GM12878 (cell line): ENCODE data around the gene PGAM1. TPM values are rescaled to one million over a fixed set of nuclear protein-coding genes. Genes with fewer than 3 reads are reported as not detected.

Experiments
- ATAC-seq: fragments of 200-7000 bp; cut with Tn5 transposase; 3 replicates; pipeline ENCODE4 v1.9.1; 2020; ENCODE audit warnings: mild to moderate bottlenecking, moderate library complexity
- BruUV-seq: library from RNA; stranded (reverse); fragments of 400-500 nt; replicated peaks from 2 replicates; lab custom pipeline; 2021; lab: Mats Ljungman, UMichigan
- CTCF ChIA-PET: fragments of 300-600 bp; sonication (Branson Sonifier 250); formaldehyde crosslinking; extraction: SDS; loops from one replicate; lab custom pipeline; 2021; ENCODE audit warnings: inconsistent platforms; lab: Yijun Ruan, JAX
- POLR2A ChIA-PET: fragments of 350-600 bp; formaldehyde crosslinking; extraction: SDS; loops from one replicate; lab custom pipeline; 2021; ENCODE audit warnings: inconsistent platforms; lab: Charles Lee
- RAD21 ChIA-PET: fragments of 300-600 bp; sonication (Branson Sonifier 250); formaldehyde crosslinking; loops from one replicate; lab custom pipeline; 2023; ENCODE audit warnings: antibody characterized with exemption; ENCODE audit not compliant: unreplicated experiment; lab: Charles Lee
- SMC1A ChIA-PET: fragments of 300-600 bp; sonication (Branson Sonifier 250); formaldehyde crosslinking; loops from one replicate; lab custom pipeline; 2023; ENCODE audit not compliant: unreplicated experiment, uncharacterized antibody; lab: Charles Lee
- DNase-seq: peaks from one replicate; pipeline ENCODE4 v3.0.0-alpha.2; 2011; ENCODE audit warnings: low read depth, low spot score
- FAIRE-seq: peaks from 3 replicates; lab custom pipeline; 2011; peaks lifted over from hg19 to GRCh38; lab: Jason Lieb, UNC
- H2AFZ ChIP-seq: 2 replicates; pipeline ENCODE4 v1.6.0; 2011; ENCODE audit warnings: low read depth, low read length, control low read depth; ENCODE audit not compliant: control insufficient read depth
- H3K27ac ChIP-seq: 2 replicates; pipeline ENCODE4 v1.5.1; 2011; ENCODE audit warnings: control low read depth; ENCODE audit not compliant: control insufficient read depth, insufficient read depth
- H3K27me3 ChIP-seq, 2 experiments: replicated peaks in 1 of 2; 2 replicates each; pipeline versions ENCODE4 v1.6.0 to v1.6.1; 2011; ENCODE audit warnings: low read length in 1 of 2; ENCODE audit not compliant: control insufficient read depth in 2 of 2, insufficient read depth in 2 of 2
- H3K36me3 ChIP-seq, 2 experiments: 2 replicates each; pipeline ENCODE4 v1.5.1; 2011; ENCODE audit warnings: low read length in 1 of 2; ENCODE audit not compliant: control insufficient read depth in 2 of 2, insufficient read depth in 2 of 2
- H3K4me1 ChIP-seq: 2 replicates; pipeline ENCODE4 v1.6.1; 2011; ENCODE audit warnings: mild to moderate bottlenecking, low read length, moderate library complexity, mixed read lengths; ENCODE audit not compliant: control insufficient read depth, insufficient read depth
- H3K4me2 ChIP-seq: 2 replicates; pipeline ENCODE4 v1.6.0; 2011; ENCODE audit warnings: control low read depth; ENCODE audit not compliant: control insufficient read depth, insufficient read depth
- H3K4me3 ChIP-seq: fragments of 200-600 bp; sonication (generic); 2 replicates; pipeline ENCODE4 v1.5.1; 2016
- H3K79me2 ChIP-seq: 2 replicates; pipeline ENCODE4 v1.6.0; 2011; ENCODE audit warnings: low read length; ENCODE audit not compliant: control insufficient read depth, insufficient read depth
- H3K9ac ChIP-seq: 2 replicates; pipeline ENCODE4 v1.8.0; 2011; ENCODE audit warnings: low read length, control low read depth, mixed read lengths; ENCODE audit not compliant: control insufficient read depth, insufficient read depth
- H3K9me3 ChIP-seq: replicated peaks from 3 replicates; pipeline ENCODE4 v1.5.1; 2011; ENCODE audit warnings: mild to moderate bottlenecking, low read length; ENCODE audit not compliant: control insufficient read depth, insufficient read depth
- H4K20me1 ChIP-seq: 2 replicates; pipeline ENCODE4 v1.6.0; 2011; ENCODE audit not compliant: control insufficient read depth, insufficient read depth
- ASH2L ChIP-seq: fragments of 300-600, 200-600 bp; sonication (generic); IDR thresholded peaks from 2 replicates; pipeline ENCODE4 v1.6.1; 2017; ENCODE audit warnings: low read depth, mild to moderate bottlenecking, borderline replicate concordance
- CBFB ChIP-seq: IDR thresholded peaks from 2 replicates; pipeline ENCODE4 v1.6.1; 2016; ENCODE audit warnings: antibody characterized with exemption, low read depth
- CEBPB ChIP-seq, 2 experiments: fragments of 150-350 bp in 1 of 2; IDR thresholded peaks; 2 replicates each; pipeline ENCODE4 v1.6.1; 2012 to 2014; ENCODE audit warnings: low read depth in 2 of 2, low read length in 2 of 2, borderline replicate concordance in 1 of 2, inconsistent platforms in 1 of 2
- DPF2 ChIP-seq: fragments of 450-650 bp; IDR thresholded peaks from 2 replicates; pipeline ENCODE4 v1.6.1; 2017; ENCODE audit warnings: mild to moderate bottlenecking
- EED ChIP-seq: sonication (generic); IDR thresholded peaks from 2 replicates; pipeline ENCODE4 v1.6.1; 2016; ENCODE audit warnings: antibody characterized with exemption, low read depth
- EZH2 ChIP-seq: IDR thresholded peaks from 2 replicates; pipeline ENCODE4 v1.6.1; 2012; ENCODE audit warnings: low read depth, mild to moderate bottlenecking, control low read depth, inconsistent platforms, low read length, borderline replicate concordance; ENCODE audit not compliant: control insufficient read depth
- IRF4 ChIP-seq: IDR thresholded peaks from 2 replicates; pipeline ENCODE4 v1.6.1; 2011; ENCODE audit warnings: low read depth, low read length
- JUNB ChIP-seq: IDR thresholded peaks from 2 replicates; pipeline ENCODE4 v1.6.1; 2016; ENCODE audit warnings: antibody characterized with exemption, mild to moderate bottlenecking
- NFXL1 ChIP-seq: fragments of 450-650 bp; IDR thresholded peaks from 2 replicates; pipeline ENCODE4 v1.6.1; 2017; ENCODE audit warnings: antibody characterized with exemption, mild to moderate bottlenecking, borderline replicate concordance
- NR2C1 ChIP-seq: fragments of 450-650 bp; IDR thresholded peaks from 2 replicates; pipeline ENCODE4 v1.6.1; 2017; ENCODE audit warnings: antibody characterized with exemption, mild to moderate bottlenecking, moderate library complexity
- RBBP5 ChIP-seq: fragments of 200-600 bp; sonication (generic); conservative IDR thresholded peaks from 2 replicates; pipeline ENCODE4 v1.6.1; 2016
- RELA ChIP-seq: fragments of 450-650 bp; IDR thresholded peaks from 2 replicates; pipeline ENCODE4 v1.8.0; 2014; ENCODE audit warnings: borderline replicate concordance; ENCODE audit not compliant: partially characterized antibody
- SIX5 ChIP-seq: IDR thresholded peaks from 2 replicates; pipeline ENCODE4 v1.6.1; 2011; ENCODE audit warnings: mild to moderate bottlenecking, low read depth, low read length, moderate library complexity; ENCODE audit not compliant: severe bottlenecking
- SMAD5 ChIP-seq: IDR thresholded peaks from 2 replicates; pipeline ENCODE4 v1.6.1; 2016; ENCODE audit warnings: antibody characterized with exemption, low read depth
- SMARCA5 ChIP-seq: fragments of 450-650 bp; IDR thresholded peaks from 2 replicates; pipeline ENCODE4 v1.6.1; 2017; ENCODE audit warnings: mild to moderate bottlenecking
- TCF7 ChIP-seq: IDR thresholded peaks from 2 replicates; pipeline ENCODE4 v1.6.1; 2014; ENCODE audit warnings: antibody characterized with exemption, borderline replicate concordance
- YY1 ChIP-seq: IDR thresholded peaks from 2 replicates; pipeline ENCODE4 v1.6.1; 2011; ENCODE audit warnings: low read depth, mild to moderate bottlenecking, low read length
- ZBTB4 ChIP-seq: fragments of 450-650 bp; formaldehyde crosslinking; IDR thresholded peaks from 2 replicates; pipeline ENCODE4 v1.4.0; 2022; ENCODE audit warnings: mild to moderate bottlenecking, moderate library complexity
- ZNF687 ChIP-seq: fragments of 450-650 bp; IDR thresholded peaks from 2 replicates; pipeline ENCODE4 v1.6.1; 2017; ENCODE audit warnings: mild to moderate bottlenecking, moderate library complexity
- ZZZ3 ChIP-seq: IDR thresholded peaks from 2 replicates; pipeline ENCODE4 v1.6.1; 2011; ENCODE audit warnings: low read depth; ENCODE audit not compliant: control insufficient read depth, insufficient read length
- WGBS: methylation state at CpG from one replicate; pipeline ENCODE4 v1.1.6; 2016; ENCODE audit warnings: low lambda C conversion rate; ENCODE audit not compliant: insufficient replicate concordance, insufficient coverage; ENCODE audit errors: missing lambda C conversion rate; 5-methylcytosine and 5-hydroxymethylcytosine counted together
- in situ Hi-C: fragments of 300-500 bp; cut with MboI; formaldehyde crosslinking; loops from 9 replicates; pipeline ENCODE4 v1.14.3; 2018; ENCODE audit warnings: mixed read lengths
- intact Hi-C: fragments of 100-400 bp; cut with micrococcal nuclease; formaldehyde crosslinking; loops from one replicate; pipeline ENCODE4 v1.14.2; 2022; ENCODE audit not compliant: unreplicated experiment
- polyA plus RNA-seq, 11 experiments: library from polyadenylated mRNA; depleted of rRNA in 4 of 11; unstranded in 6 of 11; stranded (reverse) in 5 of 11; fragments of >200 nt; fragmentation: Nextera tagmentation in 4 of 11; fragmentation: Illumina TruSeq in 1 of 11; extraction: Ambion mirVana in 4 of 11; extraction: Trizol in 1 of 11; gene quantifications; 1 replicate in 1 of 11; 2 replicates in 10 of 11; pipeline versions ENCODE4 v1.2.1 to v1.2.3, GENCODE V29; 2011 to 2016; ENCODE audit warnings: inconsistent platforms in 2 of 11, missing spikeins in 2 of 11, low read depth in 1 of 11
- total RNA-seq, 4 experiments: library from RNA; depleted of rRNA in 3 of 4; stranded (reverse); fragments of >200 nt in 3 of 4; fragmentation: Illumina TruSeq in 1 of 4; extraction: Trizol in 1 of 4; gene quantifications; 2 replicates each; pipeline versions ENCODE4 v1.2.1 to v1.2.3, GENCODE V29; 2013 to 2021

Gene PGAM1
- total and polyA plus RNA-seq, 10 of the 15 experiments (the other 5 are each of a cell fraction or from before 2014, with no cell fraction given): 115 to 1,362 (median 744) TPM

- Histone ChIP-seq H3K9ac (no peak overlapping the region), H3K79me2 (no peaks in the 10 kb centered on the region), H4K20me1 (no peaks in the 10 kb centered on the region), H3K27me3 (no peaks in the 10 kb centered on the region), H3K4me2 (no peak overlapping the region), H3K4me1 (no peaks in the 10 kb centered on the region), H3K9me3 (no peaks in the 10 kb centered on the region), H2AFZ (no peak overlapping the region), H3K27ac (no peak overlapping the region), H3K4me3 (no peak overlapping the region), H3K36me3 (peaks cover 33 to 46% of the 10 kb centered on the region in 2 experiments)
- CTCF ChIA-PET: interaction anchor here (0.8 to 5.7 kb wide), 10 partner anchors 11 to 238 kb away, joined by 3 to 34 read pairs (median 4); no protein-coding TSS in a partner anchor
- no TSS peak for BruUV-seq
- SMC1A ChIA-PET: interaction anchor here (0.6 to 2.1 kb wide), 3 partner anchors 90 to 185 kb away, joined by 3 to 6 read pairs (median 3); no protein-coding TSS in a partner anchor
- no peak for TF ChIP-seq SIX5
- no peak for TF ChIP-seq NFXL1
- TF ChIP-seq ZBTB4 (CRISPR knock-in tag): no peak
- TF ChIP-seq YY1: no peak
- no peak for TF ChIP-seq JUNB
- no peak for TF ChIP-seq EED
- TF ChIP-seq CEBPB (IDR thresholded peaks at IDR 0.05; ENCODE audit: borderline replicate concordance in 1 of 2, low read depth in 2 of 2, low read length in 2 of 2): no peak
- no peak for TF ChIP-seq EZH2
- TF ChIP-seq TCF7: no peak
- TF ChIP-seq CBFB: no peak
- no peak for TF ChIP-seq RBBP5
- TF ChIP-seq SMAD5: no peak
- no peak for TF ChIP-seq ZZZ3
- no peak for TF ChIP-seq ASH2L
- no peak for TF ChIP-seq IRF4
- TF ChIP-seq RELA: no peak
- no peak for TF ChIP-seq ZNF687
- TF ChIP-seq NR2C1: no peak
- TF ChIP-seq DPF2: no peak
- no peak for TF ChIP-seq SMARCA5
- intact Hi-C loops: loop anchor here (5.0 kb wide), 1 partner anchor 148 kb away; no protein-coding TSS in a partner anchor
- in situ Hi-C loops: no loop called here
- ATAC-seq: no peak; the same call in 2 of the 3 replicates
- 50% methylated on average over 1 of the region's 1 CpG for WGBS
- RAD21 ChIA-PET: interaction anchor here (1.8 kb wide), 1 partner anchor 89 kb away, joined by 7 read pairs; no protein-coding TSS in a partner anchor
- FAIRE-seq: no peak
- no peak for DNase-seq
- POLR2A ChIA-PET: interaction anchor here (1.2 kb wide), 1 partner anchor 10 kb away, joined by 3 read pairs; no protein-coding TSS in a partner anchor
These were observed 38.2 kb downstream of the PGAM1 start for GRCh38 chr10:97464226-97464625.
